ENCODE results near the gene OPTN. TPM values are rescaled to one million over a fixed set of nuclear protein-coding genes. Genes with fewer than 3 reads are reported as not detected.

OPTN gene
- polyA plus RNA-seq, 4 donors = 36.7 to 40.6 (median 38.7) TPM

DNA sequence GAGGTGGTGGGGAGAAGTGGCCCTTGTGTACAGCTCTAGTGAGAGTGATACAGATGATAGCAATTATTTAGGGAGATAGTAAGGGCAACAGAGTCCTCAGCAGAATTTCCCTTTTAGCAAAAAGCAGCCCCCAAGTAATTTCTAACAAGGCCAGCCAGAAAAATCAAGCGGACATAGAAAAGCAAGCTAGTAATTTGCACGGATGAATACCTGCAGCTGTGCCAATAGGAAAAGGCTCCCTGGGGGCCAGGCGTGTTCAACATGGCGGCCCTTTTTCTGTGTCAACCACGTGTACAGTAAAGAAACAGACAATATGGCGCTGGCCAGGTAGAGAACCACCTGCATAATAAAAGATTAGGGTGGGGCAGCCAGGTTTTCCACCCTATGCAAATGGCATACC, 68.8 kb downstream of the OPTN start:
- DNase-seq (ENCODE audit: low read depth in 4 of 4, low spot score in 3 of 4) = no peak

DNA sequence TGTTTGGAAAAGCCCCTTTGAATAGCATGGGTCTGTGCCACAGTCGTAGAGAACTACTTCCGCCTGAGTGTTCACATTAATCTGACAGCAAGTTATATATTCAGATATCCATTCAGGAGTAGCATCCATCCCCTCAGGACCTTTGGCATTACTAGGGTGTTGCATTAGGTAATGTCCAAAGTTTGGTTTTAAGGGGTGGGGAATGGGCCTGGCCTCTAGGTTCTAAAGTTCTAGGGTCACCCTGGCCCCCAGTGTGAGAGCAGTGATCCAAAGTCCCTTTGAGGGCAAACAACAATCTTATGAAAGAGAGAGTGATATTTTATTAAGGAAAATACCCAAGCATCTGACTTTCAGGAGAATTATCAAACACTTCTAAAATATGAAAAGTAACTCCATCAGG, 73.7 kb downstream of the OPTN start:
- DNase-seq (ENCODE audit: low read depth in 4 of 4, low spot score in 3 of 4) = no peak

GRCh38 chr10:13180788-13181187, 80.8 kb downstream of the OPTN start:
- DNase-seq (ENCODE audit: low read depth in 4 of 4, low spot score in 3 of 4) = no peak

DNA sequence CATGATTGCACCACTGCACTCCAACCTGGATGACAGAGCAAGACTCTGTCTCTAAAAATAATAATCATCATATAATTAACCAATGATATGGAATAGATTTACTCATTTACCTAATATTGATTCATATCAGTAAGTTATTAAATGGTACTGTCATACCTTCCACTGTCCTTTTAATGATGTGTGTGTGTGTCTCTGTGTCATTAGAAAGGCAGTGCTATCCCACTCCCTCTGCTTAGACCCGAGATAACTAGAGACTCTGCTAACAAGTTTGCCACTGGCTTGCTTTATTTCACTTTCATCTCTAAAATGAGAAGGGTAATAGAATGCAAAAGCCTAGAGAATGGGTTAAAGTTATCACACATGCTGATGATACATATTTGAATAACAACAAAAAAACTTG, 82.5 kb downstream of the OPTN start:
- DNase-seq (ENCODE audit: low read depth in 4 of 4, low spot score in 3 of 4) = no peak

GRCh38 chr10:13183625-13184024, 83.7 kb downstream of the OPTN start:
- no peak for DNase-seq (ENCODE audit: low read depth in 4 of 4, low spot score in 3 of 4)

DNA sequence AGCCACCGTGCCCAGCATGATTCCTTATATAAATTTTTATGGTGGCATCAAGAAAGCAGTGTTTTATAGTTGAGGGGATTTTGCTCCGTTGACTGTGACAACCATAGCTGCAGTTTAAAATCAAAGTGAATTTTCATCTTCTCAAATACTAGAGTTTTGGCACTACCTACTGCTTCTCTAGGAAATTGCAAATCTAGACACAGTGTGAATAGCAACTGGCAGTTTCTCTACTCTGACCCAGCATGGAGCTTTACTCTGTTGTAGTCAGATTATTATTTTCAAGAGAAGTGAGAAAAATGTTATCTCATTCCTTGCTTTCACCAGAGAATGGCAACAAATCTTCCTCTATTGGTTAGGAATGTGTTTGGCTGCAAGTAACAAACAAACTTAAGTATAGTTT, 84.3 kb downstream of the OPTN start:
- no peak for DNase-seq (ENCODE audit: low read depth in 4 of 4, low spot score in 3 of 4)

GRCh38 chr10:13184730-13185514, 85.0 kb downstream of the OPTN start:
- no peak for DNase-seq (ENCODE audit: low read depth in 4 of 4, low spot score in 3 of 4)

DNA sequence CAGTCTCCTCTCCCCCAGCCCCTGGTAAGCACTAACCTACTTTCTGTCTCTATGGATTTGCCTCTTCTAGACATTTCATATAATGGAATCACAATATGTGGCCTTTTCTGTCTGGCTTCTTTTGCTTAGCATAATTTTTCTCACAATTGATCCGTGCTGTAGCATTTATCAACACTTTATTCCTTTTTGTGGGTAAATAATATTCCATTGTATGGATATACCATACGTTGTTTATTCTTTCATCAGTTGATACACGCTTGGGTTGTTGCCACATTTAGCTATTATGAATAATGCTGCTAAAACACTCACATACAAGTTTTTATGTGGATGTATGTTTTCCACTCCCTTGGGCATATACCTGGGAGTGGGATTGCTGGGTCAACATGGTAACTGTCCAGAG, 87.2 kb downstream of the OPTN start:
- DNase-seq (ENCODE audit: low read depth in 4 of 4, low spot score in 3 of 4) = no peak

Other genes starting within 250 kb of the OPTN start
- gene CCDC3, start 98.5 kb upstream of the OPTN start, polyA plus RNA-seq (ENCODE audit: insufficient read length in 4 of 4) = 10 to 100 TPM; 12.6 to 14.8 (median 13.6) TPM
- 10 to 100 TPM in 3 of 4 donors, 1 to 10 TPM in 1; 6.7 to 13.0 (median 11.2) TPM for gene MCM10, start 61.4 kb downstream of the OPTN start, polyA plus RNA-seq (ENCODE audit: insufficient read length in 4 of 4)
- gene UCMA, start 134.2 kb downstream of the OPTN start, polyA plus RNA-seq (ENCODE audit: insufficient read length in 4 of 4) = not detected
- 10 to 100 TPM; 24.4 to 48.6 (median 30.1) TPM for gene PHYH, start 199.9 kb downstream of the OPTN start, polyA plus RNA-seq (ENCODE audit: insufficient read length in 4 of 4)
- gene SEPHS1, start 248.1 kb downstream of the OPTN start, polyA plus RNA-seq (ENCODE audit: insufficient read length in 4 of 4) = 100 to 1,000 TPM; 101 to 142 (median 115) TPM

Measured in left renal pelvis (tissue), 4 donors.